Measurements from ENCODE around the gene MREG.

DNA sequence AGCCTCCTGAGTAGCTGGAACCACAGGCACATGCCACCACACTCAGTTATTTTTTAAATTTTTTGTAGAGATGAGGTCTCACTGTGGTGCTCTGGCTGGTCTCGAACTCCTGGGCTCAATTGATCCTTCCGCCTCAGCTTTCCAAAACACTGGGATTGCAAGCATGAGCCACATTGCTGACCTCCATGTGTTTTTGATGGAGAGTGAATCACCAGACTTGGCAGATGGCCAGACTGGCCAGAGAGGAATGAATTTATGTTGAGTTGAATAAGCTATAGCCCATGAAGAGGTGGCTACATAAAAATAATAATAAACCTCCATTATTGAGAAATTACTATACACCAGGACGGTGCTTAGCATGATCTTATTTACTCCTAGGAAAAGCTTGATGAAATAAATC is 91.5 kb downstream of the MREG start:
- TF ChIP-seq, protein P1, sequence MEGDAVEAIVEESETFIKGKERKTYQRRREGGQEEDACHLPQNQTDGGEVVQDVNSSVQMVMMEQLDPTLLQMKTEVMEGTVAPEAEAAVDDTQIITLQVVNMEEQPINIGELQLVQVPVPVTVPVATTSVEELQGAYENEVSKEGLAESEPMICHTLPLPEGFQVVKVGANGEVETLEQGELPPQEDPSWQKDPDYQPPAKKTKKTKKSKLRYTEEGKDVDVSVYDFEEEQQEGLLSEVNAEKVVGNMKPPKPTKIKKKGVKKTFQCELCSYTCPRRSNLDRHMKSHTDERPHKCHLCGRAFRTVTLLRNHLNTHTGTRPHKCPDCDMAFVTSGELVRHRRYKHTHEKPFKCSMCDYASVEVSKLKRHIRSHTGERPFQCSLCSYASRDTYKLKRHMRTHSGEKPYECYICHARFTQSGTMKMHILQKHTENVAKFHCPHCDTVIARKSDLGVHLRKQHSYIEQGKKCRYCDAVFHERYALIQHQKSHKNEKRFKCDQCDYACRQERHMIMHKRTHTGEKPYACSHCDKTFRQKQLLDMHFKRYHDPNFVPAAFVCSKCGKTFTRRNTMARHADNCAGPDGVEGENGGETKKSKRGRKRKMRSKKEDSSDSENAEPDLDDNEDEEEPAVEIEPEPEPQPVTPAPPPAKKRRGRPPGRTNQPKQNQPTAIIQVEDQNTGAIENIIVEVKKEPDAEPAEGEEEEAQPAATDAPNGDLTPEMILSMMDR (IDR thresholded peaks at IDR 0.05): no peak
- TF ChIP-seq POLR2A (IDR thresholded peaks at IDR 0.05): no peak
